GM19035 (cell line): ENCODE results near the gene TTC7B.

ENCODE experiments used
- ATAC-seq: cut with Tn5 transposase; IDR thresholded peaks from one replicate; pipeline ENCODE4 v1.9.1; 2021; ENCODE audit not compliant: unreplicated experiment

TTC7B gene

GRCh38 chr14:90518069-90518940 lies 297.9 kb downstream of the TTC7B start:
- ATAC-seq: no peak

GRCh38 chr14:90517076-90517841 lies 299.0 kb downstream of the TTC7B start:
- no peak for ATAC-seq

- no peak for ATAC-seq
Observed at GRCh38 chr14:90514566-90514965, 301.7 kb downstream of the TTC7B start.

DNA sequence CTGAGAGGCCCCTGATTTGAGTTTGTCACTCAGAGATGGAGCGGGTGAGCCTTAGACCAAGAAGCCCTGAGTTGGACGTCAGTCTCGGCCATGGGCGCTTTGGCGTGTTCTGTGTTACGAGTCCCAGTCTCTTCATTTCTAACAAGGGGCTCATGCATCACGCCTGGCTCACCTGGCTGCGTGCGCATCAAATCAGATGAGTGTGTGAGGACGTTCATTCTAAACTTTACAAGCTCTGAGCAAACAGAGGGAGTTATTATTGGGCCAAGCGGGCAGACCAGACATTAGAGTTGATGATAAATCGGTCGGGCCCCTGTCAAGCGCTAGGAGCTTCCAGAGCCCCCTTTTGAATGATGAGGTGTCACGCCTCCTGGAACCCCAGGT lies 302.2 kb downstream of the TTC7B start:
- no peak for ATAC-seq

DNA sequence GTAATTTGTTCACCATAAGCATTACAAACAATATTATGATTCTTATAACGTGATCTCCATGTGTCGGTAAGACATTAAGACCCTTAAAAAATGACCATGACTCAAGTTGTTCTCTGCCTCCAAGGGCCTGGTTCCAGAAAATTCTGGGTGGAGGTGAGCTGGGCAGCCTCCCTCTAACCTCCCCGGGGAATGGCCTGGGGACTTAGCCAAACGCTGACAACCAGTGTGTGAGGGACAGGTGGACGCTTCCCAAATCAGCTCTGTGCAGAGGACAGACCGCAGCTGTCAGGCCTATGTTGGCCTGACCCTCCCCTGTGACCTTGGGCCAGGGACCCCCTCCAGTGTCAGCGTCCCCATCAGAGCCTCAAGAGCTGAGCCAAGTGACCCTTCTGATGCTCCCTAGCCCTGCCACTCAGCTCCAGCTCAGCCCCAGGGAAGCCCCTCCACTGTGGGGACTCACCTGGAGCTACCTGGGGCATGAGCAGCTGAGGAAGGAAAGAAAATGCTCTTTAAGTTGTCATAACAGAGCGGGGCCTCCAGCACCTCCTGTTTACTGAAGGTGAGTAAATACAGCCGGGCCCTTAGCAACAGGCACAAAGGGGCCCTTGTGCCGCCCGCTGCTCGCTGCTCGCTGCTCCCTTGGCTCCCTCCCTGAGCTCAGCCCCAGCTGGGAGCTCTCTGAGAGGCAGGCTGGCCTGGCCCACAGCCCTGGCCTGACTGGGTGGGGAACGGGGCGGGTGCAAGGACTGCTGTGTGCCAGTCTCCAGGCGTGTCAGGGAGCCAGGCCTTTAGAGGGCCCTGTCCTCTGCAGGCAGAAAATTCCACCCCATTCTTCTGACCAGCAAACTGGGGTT lies 302.8 kb downstream of the TTC7B start:
- ATAC-seq: no peak

- ATAC-seq: no peak
Observed at GRCh38 chr14:90512329-90512991, 303.8 kb downstream of the TTC7B start.

GRCh38 chr14:90511795-90512328 lies 304.4 kb downstream of the TTC7B start:
- ATAC-seq: no peak

- ATAC-seq: no peak
Observed at GRCh38 chr14:90511252-90511651, 305.0 kb downstream of the TTC7B start.

- ATAC-seq: no peak
Observed at GRCh38 chr14:90510159-90510558, 306.1 kb downstream of the TTC7B start.

- ATAC-seq: no peak
Observed at GRCh38 chr14:90509403-90509802, 306.8 kb downstream of the TTC7B start.

- ATAC-seq: no peak
Observed at GRCh38 chr14:90508536-90509254, 307.5 kb downstream of the TTC7B start.

DNA sequence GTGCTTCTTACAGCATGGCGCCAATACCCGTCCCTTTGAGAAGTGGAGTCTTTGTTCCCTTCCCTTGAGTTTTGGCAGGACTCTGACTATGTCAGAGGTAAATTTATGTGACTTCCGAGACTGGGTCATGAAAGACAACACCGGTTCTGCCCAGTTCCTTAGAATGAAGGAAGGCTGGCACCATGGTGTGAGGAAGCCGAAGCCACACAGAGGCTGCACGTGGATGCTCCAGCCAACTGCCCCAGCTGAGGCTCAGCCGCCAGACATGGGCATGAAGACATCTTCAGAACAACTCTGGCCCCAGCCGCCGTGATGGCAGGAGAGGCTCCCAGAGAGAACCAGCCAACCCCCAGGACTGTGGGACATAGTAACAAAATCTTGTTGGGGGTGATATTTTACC lies 308.2 kb downstream of the TTC7B start:
- ATAC-seq: no peak

GRCh38 chr14:90507428-90507827 lies 308.8 kb downstream of the TTC7B start:
- ATAC-seq: no peak

- no peak for ATAC-seq
Observed at GRCh38 chr14:90506748-90507147, 309.5 kb downstream of the TTC7B start.

DNA sequence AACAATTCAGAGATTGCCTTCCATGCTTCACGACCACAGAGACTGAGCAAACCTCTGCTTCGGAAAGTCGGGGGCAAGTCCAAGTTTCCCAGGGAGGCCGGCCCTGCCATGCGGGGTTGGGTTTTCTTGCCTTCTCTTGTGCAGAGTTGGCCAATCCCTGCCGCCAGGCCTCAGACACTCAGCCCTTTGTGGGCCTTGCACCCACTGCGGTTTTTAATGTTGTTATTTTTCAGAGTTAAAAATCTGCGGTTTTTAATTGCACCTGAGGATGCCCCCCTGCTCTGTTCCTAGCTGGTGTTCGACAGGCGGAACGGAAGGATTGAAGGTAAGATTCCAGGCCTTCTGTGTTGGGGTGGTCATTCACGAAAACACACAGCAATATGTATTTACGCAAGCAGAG lies 310.7 kb downstream of the TTC7B start:
- no peak for ATAC-seq

- no peak for ATAC-seq
Observed at GRCh38 chr14:90504643-90505042, 311.6 kb downstream of the TTC7B start.

GRCh38 chr14:90503582-90503981 lies 312.6 kb downstream of the TTC7B start:
- no peak for ATAC-seq

GRCh38 chr14:90502760-90503159 lies 313.5 kb downstream of the TTC7B start:
- ATAC-seq: no peak

GRCh38 chr14:90500665-90501370 lies 315.4 kb downstream of the TTC7B start:
- ATAC-seq: no peak
